ENCODE measurements around the gene CPNE2.

Gene CPNE2

GRCh38 chr16:57112403-57113041, 20.1 kb downstream of the CPNE2 start:
- no peak overlapping the region for H3K9ac ChIP-seq (ENCODE audit: low read length)
- no peaks in the 10 kb centered on the region for H3K27me3 ChIP-seq (ENCODE audit: control insufficient read depth in 1 of 2, insufficient read depth in 1 of 2, low read length in 2 of 2)
- peaks cover 0 to 33% of the 10 kb centered on the region in 2 experiments for H3K36me3 ChIP-seq (ENCODE audit: control insufficient read depth in 1 of 2, insufficient read depth in 2 of 2, low read depth in 1 of 2, low read length in 2 of 2)
- peak overlapping the region in 1 of 2 experiments; percentile 26 for H3K4ac ChIP-seq (ENCODE audit: low read depth in 1 of 2, low read length in 2 of 2)
- H4K8ac ChIP-seq (ENCODE audit: low read length) = peak overlapping the region; percentile 21
- peak; percentile 29 for DNase-seq
- no peak overlapping the region for H4K91ac ChIP-seq (ENCODE audit: low read length)
- H2BK15ac ChIP-seq (ENCODE audit: low read depth, poor library complexity, severe bottlenecking) = no peak overlapping the region
- H3K9me3 ChIP-seq (ENCODE audit: control insufficient read depth, low read length) = no peaks in the 10 kb centered on the region
- peak overlapping the region; percentile 38 to 72 for H3K18ac ChIP-seq (ENCODE audit: low read depth in 1 of 2, low read length in 2 of 2)
- H2AFZ ChIP-seq (ENCODE audit: low read depth, low read length) = peak overlapping the region; percentile 42
- peaks cover 13% of the 10 kb centered on the region for H3K79me1 ChIP-seq (replicated peaks; ENCODE audit: low read length, poor library complexity, severe bottlenecking)
- no peak overlapping the region for H2AK5ac ChIP-seq (ENCODE audit: low read length, severe bottlenecking)
- peak overlapping the region in 1 of 2 experiments; percentile 37 for H2BK12ac ChIP-seq (ENCODE audit: low read length in 2 of 2)
- no peak overlapping the region for H2BK120ac ChIP-seq (ENCODE audit: low read depth, low read length)
- no peak overlapping the region for H2BK5ac ChIP-seq (ENCODE audit: low read depth, low read length, poor library complexity, severe bottlenecking)
- no peak overlapping the region for H3K23ac ChIP-seq (ENCODE audit: low read length in 2 of 2)
- no peak overlapping the region for H3K27ac ChIP-seq (ENCODE audit: low read length, poor library complexity, severe bottlenecking)
- no peak overlapping the region for H3K4me3 ChIP-seq (ENCODE audit: insufficient read depth in 1 of 2, low read depth in 1 of 2, low read length in 2 of 2)
- H3K4me2 ChIP-seq (ENCODE audit: low read length, poor library complexity, severe bottlenecking) = no peak overlapping the region
- H3K14ac ChIP-seq (ENCODE audit: low read length in 2 of 2) = no peak overlapping the region
- WGBS = 75% methylated on average over 10 of the region's 10 CpGs
- peaks cover 22% of the 10 kb centered on the region for H3K4me1 ChIP-seq (ENCODE audit: control insufficient read depth, insufficient read depth, low read depth, low read length)

- Histone ChIP-seq H3K27ac (ENCODE audit: low read length, poor library complexity, severe bottlenecking) (no peak overlapping the region), H3K36me3 (ENCODE audit: control insufficient read depth in 1 of 2, insufficient read depth in 2 of 2, low read depth in 1 of 2, low read length in 2 of 2) (peaks cover 3 to 37% of the 10 kb centered on the region in 2 experiments), H2BK12ac (ENCODE audit: low read length in 2 of 2) (peak overlapping the region in 1 of 2 experiments; percentile 37), H3K14ac (ENCODE audit: low read length in 2 of 2) (peak overlapping the region in 1 of 2 experiments; percentile 2), H3K27me3 (ENCODE audit: control insufficient read depth in 1 of 2, insufficient read depth in 1 of 2, low read length in 2 of 2) (no peaks in the 10 kb centered on the region), H3K4me3 (ENCODE audit: insufficient read depth in 1 of 2, low read depth in 1 of 2, low read length in 2 of 2) (no peak overlapping the region), H3K79me1 (replicated peaks; ENCODE audit: low read length, poor library complexity, severe bottlenecking) (peaks cover 12% of the 10 kb centered on the region), H2AK5ac (ENCODE audit: low read length, severe bottlenecking) (no peak overlapping the region), H3K4me2 (ENCODE audit: low read length, poor library complexity, severe bottlenecking) (no peak overlapping the region), H4K91ac (ENCODE audit: low read length) (no peak overlapping the region), H2BK120ac (ENCODE audit: low read depth, low read length) (no peak overlapping the region), H2BK15ac (ENCODE audit: low read depth, poor library complexity, severe bottlenecking) (no peak overlapping the region), H3K9ac (ENCODE audit: low read length) (no peak overlapping the region), H2BK5ac (ENCODE audit: low read depth, low read length, poor library complexity, severe bottlenecking) (no peak overlapping the region), H3K9me3 (ENCODE audit: control insufficient read depth, low read length) (no peaks in the 10 kb centered on the region), H3K4me1 (ENCODE audit: control insufficient read depth, insufficient read depth, low read depth, low read length) (peaks cover 22% of the 10 kb centered on the region), H4K8ac (ENCODE audit: low read length) (no peak overlapping the region), H2AFZ (ENCODE audit: low read depth, low read length) (no peak overlapping the region), H3K23ac (ENCODE audit: low read length in 2 of 2) (no peak overlapping the region), H3K18ac (ENCODE audit: low read depth in 1 of 2, low read length in 2 of 2) (peak overlapping the region; percentile 38 to 72), H3K4ac (ENCODE audit: low read depth in 1 of 2, low read length in 2 of 2) (peak overlapping the region in 1 of 2 experiments; percentile 49)
- 92% methylated on average over 14 of the region's 14 CpGs for WGBS
- peak; percentile 54 for DNase-seq
Measured at GRCh38 chr16:57113042-57113453, 20.7 kb downstream of the CPNE2 start.

GRCh38 chr16:57113664-57114063, 21.3 kb downstream of the CPNE2 start:
- no peak overlapping the region for H3K14ac ChIP-seq (ENCODE audit: low read length in 2 of 2)
- no peaks in the 10 kb centered on the region for H3K9me3 ChIP-seq (ENCODE audit: control insufficient read depth, low read length)
- H3K36me3 ChIP-seq (ENCODE audit: control insufficient read depth in 1 of 2, insufficient read depth in 2 of 2, low read depth in 1 of 2, low read length in 2 of 2) = peaks cover 3 to 37% of the 10 kb centered on the region in 2 experiments
- H3K4me2 ChIP-seq (ENCODE audit: low read length, poor library complexity, severe bottlenecking) = no peak overlapping the region
- H2AFZ ChIP-seq (ENCODE audit: low read depth, low read length) = no peak overlapping the region
- no peak overlapping the region for H3K18ac ChIP-seq (ENCODE audit: low read depth in 1 of 2, low read length in 2 of 2)
- H4K91ac ChIP-seq (ENCODE audit: low read length) = no peak overlapping the region
- H3K9ac ChIP-seq (ENCODE audit: low read length) = no peak overlapping the region
- no peak overlapping the region for H4K8ac ChIP-seq (ENCODE audit: low read length)
- H2AK5ac ChIP-seq (ENCODE audit: low read length, severe bottlenecking) = no peak overlapping the region
- no peak overlapping the region for H3K4ac ChIP-seq (ENCODE audit: low read depth in 1 of 2, low read length in 2 of 2)
- H3K79me1 ChIP-seq (replicated peaks; ENCODE audit: low read length, poor library complexity, severe bottlenecking) = peaks cover 7% of the 10 kb centered on the region
- H2BK12ac ChIP-seq (ENCODE audit: low read length in 2 of 2) = no peak overlapping the region
- no peak overlapping the region for H3K27ac ChIP-seq (ENCODE audit: low read length, poor library complexity, severe bottlenecking)
- H3K4me3 ChIP-seq (ENCODE audit: insufficient read depth in 1 of 2, low read depth in 1 of 2, low read length in 2 of 2) = no peak overlapping the region
- no peak overlapping the region for H2BK5ac ChIP-seq (ENCODE audit: low read depth, low read length, poor library complexity, severe bottlenecking)
- no peak overlapping the region for H2BK15ac ChIP-seq (ENCODE audit: low read depth, poor library complexity, severe bottlenecking)
- peaks cover 19% of the 10 kb centered on the region for H3K4me1 ChIP-seq (ENCODE audit: control insufficient read depth, insufficient read depth, low read depth, low read length)
- 100% methylated on average over 5 of the region's 5 CpGs for WGBS
- no peak overlapping the region for H3K23ac ChIP-seq (ENCODE audit: low read length in 2 of 2)
- DNase-seq = no peak
- H2BK120ac ChIP-seq (ENCODE audit: low read depth, low read length) = no peak overlapping the region
- no peaks in the 10 kb centered on the region for H3K27me3 ChIP-seq (ENCODE audit: control insufficient read depth in 1 of 2, insufficient read depth in 1 of 2, low read length in 2 of 2)

- Histone ChIP-seq H2BK120ac (ENCODE audit: low read depth, low read length) (no peak overlapping the region), H3K4ac (ENCODE audit: low read depth in 1 of 2, low read length in 2 of 2) (no peak overlapping the region), H3K4me2 (ENCODE audit: low read length, poor library complexity, severe bottlenecking) (no peak overlapping the region), H4K91ac (ENCODE audit: low read length) (no peak overlapping the region), H3K9me3 (ENCODE audit: control insufficient read depth, low read length) (no peaks in the 10 kb centered on the region), H3K27me3 (ENCODE audit: control insufficient read depth in 1 of 2, insufficient read depth in 1 of 2, low read length in 2 of 2) (no peaks in the 10 kb centered on the region), H3K14ac (ENCODE audit: low read length in 2 of 2) (no peak overlapping the region), H2AFZ (ENCODE audit: low read depth, low read length) (no peak overlapping the region), H3K4me3 (ENCODE audit: insufficient read depth in 1 of 2, low read depth in 1 of 2, low read length in 2 of 2) (no peak overlapping the region), H4K8ac (ENCODE audit: low read length) (no peak overlapping the region), H3K4me1 (ENCODE audit: control insufficient read depth, insufficient read depth, low read depth, low read length) (peaks cover 23% of the 10 kb centered on the region), H3K27ac (ENCODE audit: low read length, poor library complexity, severe bottlenecking) (no peak overlapping the region), H3K23ac (ENCODE audit: low read length in 2 of 2) (no peak overlapping the region), H2BK15ac (ENCODE audit: low read depth, poor library complexity, severe bottlenecking) (no peak overlapping the region), H2AK5ac (ENCODE audit: low read length, severe bottlenecking) (no peak overlapping the region), H3K18ac (ENCODE audit: low read depth in 1 of 2, low read length in 2 of 2) (no peak overlapping the region), H3K36me3 (ENCODE audit: control insufficient read depth in 1 of 2, insufficient read depth in 2 of 2, low read depth in 1 of 2, low read length in 2 of 2) (peaks cover 3 to 44% of the 10 kb centered on the region in 2 experiments), H2BK12ac (ENCODE audit: low read length in 2 of 2) (no peak overlapping the region), H3K9ac (ENCODE audit: low read length) (no peak overlapping the region), H3K79me1 (replicated peaks; ENCODE audit: low read length, poor library complexity, severe bottlenecking) (peaks cover 7% of the 10 kb centered on the region), H2BK5ac (ENCODE audit: low read depth, low read length, poor library complexity, severe bottlenecking) (no peak overlapping the region)
- 57% methylated on average over 10 of the region's 10 CpGs for WGBS
- DNase-seq = no peak
Measured at GRCh38 chr16:57115168-57115513, 22.8 kb downstream of the CPNE2 start.
